M059J (cell line): Measurements from ENCODE around the gene CPPED1. TPM values are rescaled to one million over a fixed set of nuclear protein-coding genes. Genes with fewer than 3 reads are reported as not detected.

Experiments
- DNase-seq: peaks from one replicate; pipeline ENCODE4 v3.0.0-alpha.2; 2012; ENCODE audit warnings: low read depth
- total RNA-seq: library from RNA; depleted of rRNA; stranded (reverse); fragments of >200 nt; shearing (Covaris generic); gene quantifications from 2 replicates; pipeline ENCODE4 v1.2.3, GENCODE V29; 2014

Gene CPPED1
- total RNA-seq, 1 experiment from 2014 or later = 40.5 TPM

DNA sequence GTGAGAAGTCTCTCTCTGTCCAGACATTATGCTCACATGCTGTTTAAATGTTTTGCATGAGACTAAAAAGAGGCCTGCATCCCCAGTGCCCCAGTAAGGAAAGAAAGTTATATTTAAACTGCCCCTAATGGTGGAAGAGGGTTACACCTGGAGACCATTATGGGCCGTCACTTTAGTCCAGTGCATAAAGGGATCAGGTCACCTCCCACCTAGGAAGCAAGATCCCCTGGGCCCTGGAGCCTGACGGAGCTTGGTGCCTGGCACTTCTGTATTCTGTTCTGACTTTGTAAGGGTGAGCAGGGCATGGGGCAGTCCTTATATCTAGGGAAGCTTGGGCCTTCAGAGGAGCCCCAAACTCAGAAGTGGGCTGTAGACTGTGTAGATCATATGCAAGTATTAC, 67.9 kb downstream of the CPPED1 start:
- no peak for DNase-seq

DNA sequence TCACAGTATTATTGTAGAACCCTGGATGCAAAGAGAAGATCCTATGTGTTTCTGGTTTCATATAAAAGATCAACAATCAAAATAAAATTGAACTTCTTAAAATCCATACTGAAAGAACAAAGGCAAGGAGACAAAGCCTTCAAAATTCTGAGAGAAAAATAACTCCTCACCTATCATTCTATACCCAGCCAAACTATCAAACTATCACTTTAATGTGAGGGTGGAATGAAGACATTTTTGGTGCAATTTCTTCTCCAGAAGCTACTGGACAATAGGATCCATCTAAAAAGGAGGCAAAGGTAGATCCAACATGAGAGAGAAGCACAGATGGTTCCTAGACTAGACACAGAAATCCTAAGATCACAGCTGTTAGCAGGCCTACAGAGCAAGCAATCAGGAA, 71.1 kb downstream of the CPPED1 start:
- DNase-seq = no peak

DNA sequence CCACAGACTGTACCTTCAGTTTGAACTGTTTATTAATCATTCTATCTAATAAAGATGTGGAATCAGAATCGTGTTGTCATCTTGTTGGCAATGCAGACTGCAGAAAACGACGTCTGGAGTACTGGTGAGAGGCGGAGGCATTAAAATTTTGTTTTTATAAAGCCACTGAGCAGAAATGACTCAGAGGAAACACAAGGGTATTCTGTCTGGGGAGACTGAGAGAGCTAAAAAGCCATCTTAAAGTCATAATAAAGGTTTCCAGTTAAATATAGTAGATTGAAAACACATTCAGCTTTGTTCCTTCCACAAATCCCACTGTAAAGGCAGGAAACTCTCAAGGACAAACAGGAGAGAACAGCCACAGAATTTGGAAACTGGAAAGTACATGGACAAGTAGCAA, 74.2 kb downstream of the CPPED1 start:
- peak; percentile 79 for DNase-seq

DNA sequence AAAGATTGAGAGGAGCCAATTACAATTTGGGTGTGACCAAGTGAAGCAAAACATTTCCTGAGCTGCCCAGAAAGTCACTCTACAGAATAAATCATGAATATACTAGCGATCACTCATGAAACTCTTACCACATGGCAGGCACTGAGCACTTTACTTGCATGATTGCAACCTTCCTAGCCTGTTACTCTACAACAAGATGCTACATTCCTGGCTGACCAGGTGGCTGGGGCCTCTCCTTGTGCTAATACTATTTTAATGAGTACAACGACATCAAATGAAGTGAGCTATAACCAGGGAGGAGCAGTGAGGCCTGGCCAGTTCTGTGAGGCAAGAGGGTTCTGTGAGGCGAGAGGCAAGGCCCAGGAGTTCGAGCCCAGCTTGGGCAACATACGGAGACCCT, 75.2 kb downstream of the CPPED1 start:
- peak; percentile 33 for DNase-seq

DNA sequence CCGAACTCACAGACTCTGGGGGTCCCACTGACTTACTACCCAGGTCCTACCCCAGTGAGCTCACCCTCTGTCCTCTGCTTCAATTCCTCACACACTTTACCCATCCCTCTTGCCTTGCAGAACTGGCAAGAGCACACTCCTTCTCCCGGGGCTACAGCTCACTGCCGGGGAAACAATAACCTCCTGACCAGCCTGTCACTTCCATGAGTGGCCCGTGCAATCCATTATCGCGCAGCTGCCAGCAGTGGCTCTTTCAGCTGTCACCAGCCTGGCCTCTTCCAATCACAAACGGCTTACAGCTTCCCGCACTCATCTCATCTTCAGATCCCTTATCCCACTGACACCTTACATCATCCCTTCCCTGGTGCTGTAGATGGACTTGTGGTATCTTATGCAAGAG, 79.5 kb downstream of the CPPED1 start:
- no peak for DNase-seq

DNA sequence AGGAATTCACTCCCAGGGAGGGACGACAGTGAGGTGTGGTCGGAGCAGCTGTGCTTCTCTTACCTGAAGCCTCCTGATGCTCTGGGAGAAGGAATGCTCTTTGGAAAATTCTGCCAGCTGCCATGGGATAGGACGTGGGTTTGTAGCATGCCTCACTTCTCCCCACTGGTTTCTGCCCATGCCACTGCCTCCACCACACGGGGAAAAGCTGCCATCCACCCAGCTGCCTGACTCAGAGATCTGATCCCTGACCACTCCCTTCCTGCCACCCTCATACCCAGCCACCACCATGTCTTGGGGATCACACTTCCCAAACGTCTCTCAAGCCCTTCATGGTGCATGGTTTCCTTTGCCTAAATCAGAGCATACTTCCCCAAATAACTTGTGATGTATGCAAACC, 80.0 kb downstream of the CPPED1 start:
- peak; percentile 42 for DNase-seq

DNA sequence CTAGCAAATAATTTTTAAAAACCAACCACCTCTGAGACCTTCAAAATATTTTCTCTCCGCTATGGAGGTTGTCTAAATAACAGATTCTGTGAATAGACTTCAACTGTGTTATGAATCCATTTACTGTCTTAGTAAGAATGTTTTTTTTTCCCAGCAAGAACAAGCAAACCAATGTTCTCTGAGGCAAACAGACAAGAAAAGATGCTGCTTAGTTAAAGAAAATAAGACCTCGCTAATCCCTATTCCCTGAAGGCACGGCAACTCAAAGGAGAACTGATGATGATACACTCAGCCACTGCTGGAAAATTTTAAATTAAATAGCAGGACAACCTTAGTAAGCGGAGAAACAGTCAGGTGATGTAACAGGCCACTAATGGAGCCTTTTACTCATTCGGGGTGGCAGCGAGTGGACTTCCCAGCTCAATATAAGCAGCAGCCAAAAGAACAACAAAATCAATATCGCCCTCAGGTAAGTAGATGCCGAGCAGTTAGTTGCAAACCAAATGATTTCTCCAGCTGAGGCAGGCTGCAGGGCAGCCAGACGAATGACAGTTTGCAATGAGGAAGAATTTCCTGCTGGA, 81.8 kb downstream of the CPPED1 start:
- DNase-seq = no peak

DNA sequence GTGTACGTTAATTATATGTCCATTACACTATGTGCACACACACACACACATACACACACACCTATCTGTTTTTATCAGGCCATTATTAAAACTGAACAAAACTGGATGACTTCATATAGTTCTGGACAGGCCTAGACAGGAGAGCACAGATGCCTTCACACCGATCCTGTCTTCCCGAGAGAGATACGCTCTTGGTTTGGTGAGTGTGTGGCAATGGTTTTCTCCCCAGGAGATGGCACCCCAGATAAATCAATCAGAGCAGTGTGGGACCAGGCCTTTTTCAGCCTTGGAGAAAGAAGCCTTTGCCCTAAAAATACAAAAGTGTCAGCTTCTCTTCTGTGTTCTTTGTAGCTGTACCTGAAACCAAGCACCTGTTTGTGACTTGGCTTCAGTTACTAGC, 83.7 kb downstream of the CPPED1 start:
- no peak for DNase-seq

DNA sequence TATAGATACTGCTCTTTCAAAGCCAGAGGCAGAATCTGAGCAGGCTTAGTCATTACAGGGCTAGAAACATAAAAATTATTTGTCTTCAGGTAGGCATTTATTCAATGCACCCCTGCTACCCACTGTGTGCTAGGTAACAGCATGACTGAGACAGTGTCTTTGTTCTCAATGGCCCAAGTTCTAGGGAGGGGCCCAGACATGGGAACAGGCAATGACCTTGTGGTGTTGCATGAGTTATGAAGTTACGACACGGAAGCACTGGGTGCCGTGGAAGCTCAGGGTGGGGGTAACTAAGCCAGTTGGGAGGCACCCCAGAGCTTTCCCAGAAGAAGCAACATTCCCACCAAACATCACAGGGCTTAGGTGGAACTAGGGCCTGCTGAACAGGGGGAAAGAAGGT, 87.0 kb downstream of the CPPED1 start:
- no peak for DNase-seq

DNA sequence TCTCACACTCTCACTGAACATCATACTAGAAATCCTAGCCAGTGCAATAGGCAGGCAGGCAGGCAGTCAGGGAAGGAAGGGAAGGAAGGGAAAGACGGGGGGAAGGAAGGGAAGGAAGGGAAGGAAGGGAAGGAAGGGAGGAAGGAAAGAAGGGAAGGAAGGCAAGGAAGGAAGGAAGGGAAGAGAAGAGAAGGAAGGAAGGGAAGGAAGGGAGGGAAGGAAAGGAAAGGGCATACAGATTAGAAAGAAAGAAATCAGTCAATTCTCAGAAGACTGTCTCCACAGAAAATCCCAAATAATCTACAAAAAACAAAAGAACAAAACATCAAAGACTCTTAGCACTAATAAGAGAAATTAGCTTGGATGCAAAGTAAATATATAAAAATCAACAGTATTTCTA, 93.9 kb downstream of the CPPED1 start:
- no peak for DNase-seq

DNA sequence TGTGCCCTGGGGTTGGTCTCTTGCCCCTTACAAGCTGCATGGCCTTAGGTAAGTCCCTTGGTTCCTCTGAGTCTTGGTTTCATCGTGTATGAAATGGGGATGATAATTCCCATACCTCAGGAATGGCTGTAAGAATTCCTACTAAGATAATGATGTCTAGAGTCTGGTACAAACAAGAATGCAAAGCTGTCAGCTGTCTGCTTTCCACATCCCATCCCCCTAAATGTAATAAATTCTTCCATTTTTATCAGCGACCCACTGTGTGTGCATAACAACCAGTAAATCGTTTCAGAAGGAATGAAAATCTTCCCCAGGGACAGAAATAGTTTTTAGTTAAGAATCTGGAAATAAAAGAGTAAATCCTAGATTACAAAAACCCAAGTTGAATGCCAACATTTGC, 95.4 kb downstream of the CPPED1 start:
- DNase-seq = no peak

DNA sequence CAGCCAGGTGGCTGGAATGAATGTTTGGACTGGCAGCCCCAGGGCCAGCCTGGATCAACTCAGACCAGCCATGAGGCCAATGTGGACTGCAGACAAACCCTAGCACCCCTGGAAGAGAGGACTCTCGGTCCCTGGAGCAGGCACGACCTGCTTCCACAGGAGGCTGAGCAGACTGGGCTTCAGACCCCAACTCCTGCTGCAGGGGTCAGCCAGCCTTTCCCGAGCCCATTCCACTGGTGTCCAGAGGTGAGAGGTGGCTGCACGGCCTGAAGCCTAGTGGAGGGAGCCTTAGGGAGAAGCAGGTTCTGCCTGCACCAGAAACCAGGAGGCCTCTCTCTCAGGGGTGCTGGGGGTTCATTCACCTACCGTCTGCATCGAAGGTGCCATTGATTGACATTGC, 97.1 kb downstream of the CPPED1 start:
- DNase-seq = no peak

DNA sequence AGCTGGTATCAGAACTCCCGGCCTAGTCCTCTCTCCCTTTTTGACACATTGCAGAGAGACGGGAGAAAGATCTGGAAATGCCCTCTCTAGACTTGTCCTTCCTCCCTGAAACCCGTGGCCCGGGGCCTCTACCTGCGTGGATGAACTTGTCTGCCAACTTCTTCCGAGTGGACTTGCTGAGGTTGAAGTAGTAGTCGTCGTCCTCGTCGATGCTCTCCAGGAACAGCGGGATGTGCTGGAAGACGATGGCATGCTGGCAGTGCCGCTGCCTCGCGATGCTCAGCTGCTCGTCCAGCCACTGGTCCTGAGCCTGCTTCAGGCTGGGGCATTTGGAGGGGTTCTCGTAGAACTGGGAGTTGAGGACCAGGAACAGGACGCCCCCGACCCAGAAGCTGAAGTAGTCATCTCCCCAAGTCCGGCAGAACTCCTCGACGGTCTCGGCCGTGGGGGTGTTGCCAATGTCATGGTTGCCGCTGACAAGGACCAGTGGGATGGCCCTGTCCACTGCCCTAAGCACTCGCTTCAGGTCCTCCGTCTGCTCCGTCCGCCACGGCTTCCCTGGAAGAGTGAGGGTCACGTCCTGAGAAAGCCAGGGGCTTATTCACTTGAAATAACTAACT, 99.1 kb downstream of the CPPED1 start:
- DNase-seq = no peak

DNA sequence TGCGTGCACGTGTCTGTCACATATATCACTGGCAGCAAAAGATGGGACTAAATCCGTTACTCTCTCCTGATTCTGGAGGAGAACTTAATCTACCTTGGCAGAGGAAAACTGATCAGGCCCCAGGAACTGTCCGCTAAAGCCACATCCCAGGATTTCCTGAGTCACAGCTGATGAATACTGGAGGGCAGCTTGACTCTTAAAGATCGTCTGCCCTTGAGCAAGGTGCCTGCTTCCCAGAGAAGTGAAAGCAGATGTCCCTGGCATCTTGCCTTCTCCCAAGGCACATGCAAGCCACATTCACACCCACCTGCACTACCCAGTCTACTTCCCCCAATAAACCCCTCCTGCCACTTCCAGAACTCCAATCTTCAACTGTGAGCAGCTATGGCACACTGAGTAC, 99.8 kb downstream of the CPPED1 start:
- peak; percentile 88 for DNase-seq

DNA sequence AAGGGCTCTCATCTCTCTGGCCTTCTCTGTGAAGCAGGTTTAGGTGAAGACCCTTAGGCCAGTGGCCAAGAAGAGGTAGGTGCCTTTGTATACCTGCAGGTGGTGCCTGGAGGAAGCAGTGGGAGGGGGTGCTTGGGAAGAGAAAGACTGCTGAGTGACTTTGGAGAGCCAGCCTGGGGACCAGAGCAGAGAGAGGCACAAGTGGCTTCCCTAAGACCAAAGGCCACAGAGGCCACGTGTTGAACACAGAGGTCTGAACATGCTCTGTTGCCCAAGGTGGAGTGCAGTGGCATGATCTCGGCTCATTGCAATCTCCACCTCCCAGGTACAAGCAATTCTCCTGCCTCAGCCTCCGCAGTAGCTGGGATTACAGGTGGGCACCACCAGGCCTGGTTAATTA, 103.5 kb downstream of the CPPED1 start:
- DNase-seq = no peak

DNA sequence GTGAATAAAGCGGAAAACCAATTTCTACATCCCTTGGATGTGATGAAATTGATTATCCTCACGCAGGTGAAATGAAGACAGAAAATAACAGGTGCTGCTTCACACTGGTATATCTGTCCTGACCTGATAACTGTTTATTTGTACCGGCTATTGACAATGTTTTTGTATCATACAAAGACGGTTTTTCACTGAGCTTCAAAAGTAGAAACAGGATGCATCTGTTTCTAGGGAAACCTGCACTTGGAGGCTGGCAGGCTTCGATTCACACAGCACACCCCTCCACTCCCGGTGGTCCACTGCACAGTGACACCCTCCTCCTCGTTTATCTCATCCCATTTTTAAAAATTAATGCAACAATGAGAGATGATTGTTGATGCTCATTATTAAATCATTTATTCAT, 104.5 kb downstream of the CPPED1 start:
- no peak for DNase-seq

DNA sequence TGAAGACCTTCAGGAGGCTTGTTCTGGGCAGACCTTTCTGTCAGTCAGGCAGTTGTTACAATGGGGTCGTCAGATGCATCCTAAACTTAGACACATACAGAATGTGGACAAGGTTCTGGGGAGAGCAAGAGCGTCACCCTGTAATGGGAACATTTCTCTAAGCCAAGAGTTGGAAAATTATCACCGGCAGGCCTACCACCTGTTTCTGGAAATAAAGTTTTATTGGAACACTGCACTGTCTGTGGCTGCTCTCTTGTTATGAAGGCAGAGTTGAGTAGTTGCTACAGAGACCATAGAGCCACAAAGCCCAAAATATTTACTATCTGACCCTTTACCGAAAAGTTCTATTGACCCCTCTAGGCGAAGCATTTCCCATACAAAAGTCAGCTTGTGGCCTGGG, 106.2 kb downstream of the CPPED1 start:
- no peak for DNase-seq

DNA sequence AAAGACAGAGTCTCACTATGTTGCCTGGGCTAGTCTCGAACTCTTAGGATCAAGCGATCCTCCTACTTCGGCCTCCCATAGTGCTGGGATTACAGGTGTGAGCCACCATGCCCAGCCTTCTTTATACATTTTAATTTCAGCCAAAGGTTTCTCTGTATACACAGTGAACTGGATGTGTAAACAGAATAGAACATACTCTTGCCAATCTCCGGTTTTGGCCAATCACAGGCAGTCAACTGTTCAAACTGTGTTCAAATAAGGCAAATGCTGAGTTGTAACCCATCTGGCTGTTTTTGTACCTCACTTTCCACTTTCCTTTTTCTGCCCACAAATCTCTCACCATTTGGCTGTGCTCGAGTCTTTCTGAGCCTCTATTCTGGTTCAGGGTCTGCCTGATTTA, 108.2 kb downstream of the CPPED1 start:
- DNase-seq = no peak

DNA sequence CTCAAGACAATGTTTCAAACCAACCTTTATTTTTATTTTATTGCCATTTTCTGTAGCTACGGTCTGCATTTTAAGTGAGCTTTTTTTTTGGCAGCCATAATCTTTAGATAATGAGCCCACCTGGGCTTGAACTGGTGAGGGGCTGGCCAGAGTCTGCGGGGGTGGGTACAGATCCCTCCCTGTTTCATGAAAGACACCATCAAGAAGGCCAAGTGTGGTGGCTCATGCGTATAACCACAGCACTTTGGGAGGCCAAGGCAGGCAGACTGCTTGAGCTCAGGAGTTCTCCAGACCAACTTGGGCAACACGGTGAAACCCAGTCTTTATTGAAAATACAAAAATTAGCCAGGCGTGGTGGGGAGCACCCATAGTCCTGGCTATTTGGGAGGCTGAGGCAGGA, 113.7 kb downstream of the CPPED1 start:
- DNase-seq = no peak

DNA sequence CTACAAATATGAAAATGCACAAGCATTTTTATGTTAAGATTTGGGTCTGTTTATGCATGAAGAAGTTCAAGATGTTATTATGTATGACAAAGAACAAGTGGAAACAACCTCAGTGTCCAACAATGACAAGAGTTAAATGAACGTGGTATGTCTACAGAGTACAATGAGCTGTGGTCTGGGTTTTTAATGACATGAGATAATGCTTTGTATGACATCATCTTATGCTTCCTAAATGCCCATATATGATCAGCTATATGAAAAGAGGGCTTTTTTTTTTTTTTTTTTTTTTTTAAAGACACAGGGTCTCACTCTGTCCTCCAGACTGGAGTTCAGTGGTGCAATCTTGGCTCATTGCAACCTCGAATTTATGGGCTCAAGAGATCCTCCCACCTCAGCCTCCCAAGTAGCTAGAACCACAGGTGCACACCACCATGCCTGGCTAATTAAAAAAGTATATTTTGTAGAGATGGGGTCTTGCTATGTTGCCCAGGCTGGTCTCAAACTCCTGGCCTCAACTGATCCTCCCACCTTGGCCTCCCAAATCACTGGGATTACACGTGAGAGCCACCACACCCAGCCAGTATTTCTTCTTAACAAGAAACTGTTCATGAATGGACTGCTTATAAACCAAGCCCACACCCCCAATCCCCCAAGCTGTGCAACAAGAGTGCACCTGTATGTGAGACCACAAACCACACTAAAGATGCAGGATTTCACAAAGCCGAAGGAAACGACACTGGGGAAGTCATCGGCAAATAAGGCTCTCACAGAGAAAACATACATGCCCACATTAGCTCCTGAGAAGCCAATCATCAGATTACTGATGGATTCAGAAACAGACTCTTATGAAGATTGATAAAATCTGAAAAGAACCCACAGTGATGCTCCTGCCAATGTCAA, 114.5 kb downstream of the CPPED1 start:
- no peak for DNase-seq

DNA sequence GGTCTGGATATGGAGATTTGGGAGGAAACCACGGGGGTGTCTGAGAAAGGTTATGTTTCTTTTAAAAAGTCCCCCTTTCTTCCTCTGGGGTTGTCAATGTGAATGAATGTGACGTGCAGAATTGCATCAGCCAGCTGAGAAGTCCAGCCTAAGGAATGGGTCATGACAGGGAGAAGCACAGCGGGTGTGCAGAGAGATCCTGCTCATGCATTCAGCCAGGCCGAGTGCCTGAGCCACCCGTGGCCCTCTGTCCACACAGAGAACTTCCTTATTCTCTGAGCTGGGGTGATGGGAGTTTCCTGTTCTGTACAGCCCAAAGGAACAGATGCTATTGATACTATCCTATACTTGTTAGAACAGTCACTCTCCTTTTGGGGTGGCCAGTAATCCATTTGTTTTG, 117.9 kb downstream of the CPPED1 start:
- DNase-seq = no peak

DNA sequence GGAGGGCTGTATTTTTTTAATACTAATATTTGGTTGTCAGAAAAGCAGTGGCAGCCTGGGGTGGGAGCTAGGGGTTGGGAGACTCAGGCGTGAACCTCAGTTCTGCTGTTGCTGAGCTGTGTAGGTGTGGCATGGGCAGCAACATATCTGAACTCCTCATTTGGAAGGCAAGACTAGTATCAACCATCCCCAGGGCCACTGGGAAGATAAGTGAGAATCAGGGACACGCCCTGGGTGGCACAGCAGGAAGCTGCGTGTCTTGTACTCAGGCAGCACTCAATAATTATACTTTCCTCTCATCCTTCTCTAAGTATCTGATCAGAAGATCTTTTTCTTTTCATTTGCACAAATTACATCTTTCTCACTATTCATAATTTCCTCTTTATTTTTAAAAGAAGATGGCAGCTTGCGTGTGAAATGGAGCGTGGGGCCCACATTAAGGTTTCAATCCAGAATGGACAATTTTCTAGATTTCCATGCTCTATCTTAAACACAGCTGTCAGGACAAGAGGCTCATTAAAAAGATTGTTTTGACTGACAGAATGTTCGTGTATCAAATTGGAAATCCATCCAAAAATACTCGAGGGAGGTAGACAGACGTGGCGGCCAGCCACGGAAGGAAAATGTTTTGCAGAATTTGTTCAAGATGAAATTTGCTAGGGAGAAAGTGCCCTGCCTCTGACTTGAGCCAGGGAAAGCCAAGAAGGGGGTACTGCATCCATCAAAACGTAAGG, 121.1 kb downstream of the CPPED1 start:
- DNase-seq = no peak

DNA sequence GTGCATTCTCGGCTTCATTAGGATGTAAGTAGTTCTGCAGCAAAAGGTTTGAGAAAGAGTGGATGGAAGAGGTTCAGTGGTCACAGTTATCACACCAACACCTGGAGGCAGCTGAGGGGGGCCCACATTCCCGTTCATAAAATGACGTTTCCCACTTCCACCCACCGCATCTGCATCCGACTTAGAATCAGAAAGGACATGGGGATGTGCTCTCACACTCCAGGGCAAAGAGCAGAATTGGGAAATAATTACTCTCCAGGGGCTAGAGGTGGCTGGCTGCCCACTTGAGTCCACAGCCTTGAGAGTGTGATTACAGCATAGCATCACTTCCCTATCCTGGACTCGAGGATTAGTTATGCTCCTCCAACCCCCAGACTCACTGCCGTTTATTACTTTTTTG, 122.0 kb downstream of the CPPED1 start:
- DNase-seq = no peak
